GM23338 (cell line): ENCODE data around the gene NFIB. TPM values are rescaled to one million over a fixed set of nuclear protein-coding genes. Genes with fewer than 3 reads are reported as not detected.

Experiments
- ATAC-seq: fragments of 200-7000 bp; cut with Tn5 transposase; 3 replicates; pipeline ENCODE4 v1.9.1; 2020
- DNase-seq: peaks from one replicate; pipeline ENCODE4 v3.0.0-alpha.2; 2015; ENCODE audit warnings: low spot score
- H2AFZ ChIP-seq: fragments of 200-600 bp; sonication (generic); 2 replicates; pipeline ENCODE4 v1.8.0; 2016; ENCODE audit warnings: antibody characterized with exemption, mild to moderate bottlenecking, moderate library complexity
- H3F3A ChIP-seq: fragments of 200-600 bp; sonication (generic); replicated peaks from 2 replicates; pipeline ENCODE4 v1.8.0; 2017; ENCODE audit warnings: antibody characterized with exemption, mixed run types, low read depth
- H3K27ac ChIP-seq: fragments of 200-600 bp; sonication (generic); 2 replicates; pipeline ENCODE4 v1.6.1; 2016; ENCODE audit warnings: low read depth
- H3K27me3 ChIP-seq: fragments of 200-600 bp; sonication (generic); 2 replicates; pipeline ENCODE4 v1.8.0; 2016; ENCODE audit warnings: mild to moderate bottlenecking, mixed run types, moderate library complexity; ENCODE audit not compliant: insufficient read depth
- H3K36me3 ChIP-seq: fragments of 200-600 bp; sonication (generic); 2 replicates; pipeline ENCODE4 v1.8.0; 2016; ENCODE audit warnings: mild to moderate bottlenecking; ENCODE audit not compliant: insufficient read depth
- H3K4me1 ChIP-seq: fragments of 200-600 bp; sonication (generic); 2 replicates; pipeline ENCODE4 v1.8.0; 2016; ENCODE audit warnings: mild to moderate bottlenecking, moderate library complexity; ENCODE audit not compliant: insufficient read depth
- H3K4me2 ChIP-seq: fragments of 200-600 bp; sonication (generic); 2 replicates; pipeline ENCODE4 v1.7.1; 2017; ENCODE audit warnings: mixed run types
- H3K4me3 ChIP-seq: fragments of 200-600 bp; sonication (generic); 2 replicates; pipeline ENCODE4 v1.6.1; 2016; ENCODE audit warnings: mixed run types
- H3K79me2 ChIP-seq: fragments of 200-600 bp; sonication (generic); replicated peaks from 2 replicates; pipeline ENCODE4 v1.8.0; 2017; ENCODE audit warnings: mild to moderate bottlenecking; ENCODE audit not compliant: insufficient read depth
- H3K9me2 ChIP-seq: fragments of 200-600 bp; sonication (generic); 2 replicates; pipeline ENCODE4 v1.8.0; 2017; ENCODE audit not compliant: insufficient read depth
- H4K20me1 ChIP-seq: fragments of 200-600 bp; sonication (generic); replicated peaks from 2 replicates; pipeline ENCODE4 v1.8.0; 2017; ENCODE audit warnings: mild to moderate bottlenecking; ENCODE audit not compliant: insufficient read depth
- H3K27ac Mint-ChIP-seq: 2 replicates; pipeline ENCODE4 v1.8.0; 2020; ENCODE audit warnings: inconsistent platforms, mild to moderate bottlenecking, moderate library complexity, mixed read lengths
- H3K27me3 Mint-ChIP-seq: 3 replicates; pipeline ENCODE4 v1.8.0; 2022; ENCODE audit warnings: low read depth, mild to moderate bottlenecking, moderate library complexity, mixed read lengths, inconsistent platforms; ENCODE audit not compliant: insufficient read depth, poor library complexity
- H3K36me3 Mint-ChIP-seq: 3 replicates; pipeline ENCODE4 v1.8.0; 2021; ENCODE audit warnings: low read depth, mild to moderate bottlenecking, inconsistent platforms, moderate library complexity, mixed read lengths
- H3K4me1 Mint-ChIP-seq: 3 replicates; pipeline ENCODE4 v1.8.0; 2020; ENCODE audit warnings: mild to moderate bottlenecking, inconsistent platforms, mixed read lengths
- H3K4me3 Mint-ChIP-seq: 3 replicates; pipeline ENCODE4 v1.8.0; 2021; ENCODE audit warnings: moderate library complexity, mild to moderate bottlenecking, inconsistent platforms, mixed read lengths
- H3K9me3 Mint-ChIP-seq: 3 replicates; pipeline ENCODE4 v1.8.0; 2020; ENCODE audit warnings: moderate library complexity, mild to moderate bottlenecking, inconsistent platforms, mixed read lengths
- CREB1 ChIP-seq: fragments of 250-450 bp; sonication (Bioruptor Pico); IDR thresholded peaks from 2 replicates; pipeline ENCODE4 v1.5.0; 2020; ENCODE audit warnings: low read depth, mild to moderate bottlenecking, moderate library complexity
- EZH2 ChIP-seq: fragments of 200-600 bp; sonication (generic); IDR thresholded peaks from one replicate; pipeline ENCODE4 v1.8.0; 2017; ENCODE audit warnings: antibody characterized with exemption, mild to moderate bottlenecking, low read depth; ENCODE audit not compliant: unreplicated experiment
- EZH2phosphoT487 ChIP-seq: fragments of 200-600 bp; sonication (generic); IDR thresholded peaks from one replicate; pipeline ENCODE4 v1.8.1; 2018; ENCODE audit warnings: antibody characterized with exemption; ENCODE audit not compliant: unreplicated experiment
- JUNB ChIP-seq: IDR thresholded peaks from one replicate; pipeline ENCODE4 v1.6.1; 2016; ENCODE audit warnings: antibody characterized with exemption; ENCODE audit not compliant: unreplicated experiment
- NANOG ChIP-seq: IDR thresholded peaks from 2 replicates; pipeline ENCODE4 v1.6.1; 2016; ENCODE audit warnings: antibody characterized with exemption, borderline replicate concordance
- POLR2AphosphoS5 ChIP-seq: IDR thresholded peaks from 2 replicates; pipeline ENCODE4 v1.6.1; 2016; ENCODE audit warnings: antibody characterized with exemption, low read depth
- STAT1 ChIP-seq: IDR thresholded peaks from one replicate; pipeline ENCODE4 v1.6.1; 2016; ENCODE audit warnings: antibody characterized with exemption; ENCODE audit not compliant: unreplicated experiment
- ZNF114 ChIP-seq: fragments of 250-450 bp; sonication (Bioruptor Pico); IDR thresholded peaks from 2 replicates; pipeline ENCODE4 v1.5.0; 2020; ENCODE audit warnings: mild to moderate bottlenecking, moderate library complexity
- ZNF331 ChIP-seq: fragments of 250-450 bp; sonication (Bioruptor Pico); IDR thresholded peaks from 2 replicates; pipeline ENCODE4 v1.5.0; 2020; ENCODE audit warnings: low read depth, mild to moderate bottlenecking, moderate library complexity
- polyA plus RNA-seq: library from polyadenylated mRNA; unstranded; fragments of >200 nt; fragmentation: Nextera tagmentation; extraction: Ambion mirVana; gene quantifications from 2 replicates; pipeline ENCODE4 v1.2.1, GENCODE V29; 2016
- total RNA-seq: library from RNA; depleted of rRNA; stranded (reverse); fragments of >200 nt; shearing (Covaris generic); gene quantifications from 2 replicates; pipeline ENCODE4 v1.2.3, GENCODE V29; 2014
- TF ChIP-seq, protein P1 (sequence below), 2 experiments: fragments of 200-600 bp in 1 of 2; sonication (generic) in 1 of 2; conservative IDR thresholded peaks; 2 replicates each; pipeline versions ENCODE4 v1.5.1 to v1.6.1; 2016 to 2017; ENCODE audit warnings: antibody characterized with exemption in 2 of 2, low read depth in 2 of 2, mild to moderate bottlenecking in 2 of 2, moderate library complexity in 1 of 2
- TF ChIP-seq, protein P2 (sequence below): fragments of 250-450 bp; sonication (Bioruptor Pico); IDR thresholded peaks from 2 replicates; pipeline ENCODE4 v1.5.0; 2020; ENCODE audit warnings: mild to moderate bottlenecking, moderate library complexity
- TF ChIP-seq, protein P3 (sequence below): IDR thresholded peaks from 2 replicates; pipeline ENCODE4 v1.6.1; 2016; ENCODE audit warnings: antibody characterized with exemption
- TF ChIP-seq, protein P4 (sequence below): IDR thresholded peaks from one replicate; pipeline ENCODE4 v1.6.1; 2018; ENCODE audit warnings: antibody characterized with exemption; ENCODE audit not compliant: unreplicated experiment

NFIB gene
- total and polyA plus RNA-seq, 2 experiments from 2014 or later, result 3.9 to 4.7 TPM

- no peak for TF ChIP-seq STAT1
- no peak for TF ChIP-seq EZH2
- no peak for TF ChIP-seq CREB1
- TF ChIP-seq, protein P1, sequence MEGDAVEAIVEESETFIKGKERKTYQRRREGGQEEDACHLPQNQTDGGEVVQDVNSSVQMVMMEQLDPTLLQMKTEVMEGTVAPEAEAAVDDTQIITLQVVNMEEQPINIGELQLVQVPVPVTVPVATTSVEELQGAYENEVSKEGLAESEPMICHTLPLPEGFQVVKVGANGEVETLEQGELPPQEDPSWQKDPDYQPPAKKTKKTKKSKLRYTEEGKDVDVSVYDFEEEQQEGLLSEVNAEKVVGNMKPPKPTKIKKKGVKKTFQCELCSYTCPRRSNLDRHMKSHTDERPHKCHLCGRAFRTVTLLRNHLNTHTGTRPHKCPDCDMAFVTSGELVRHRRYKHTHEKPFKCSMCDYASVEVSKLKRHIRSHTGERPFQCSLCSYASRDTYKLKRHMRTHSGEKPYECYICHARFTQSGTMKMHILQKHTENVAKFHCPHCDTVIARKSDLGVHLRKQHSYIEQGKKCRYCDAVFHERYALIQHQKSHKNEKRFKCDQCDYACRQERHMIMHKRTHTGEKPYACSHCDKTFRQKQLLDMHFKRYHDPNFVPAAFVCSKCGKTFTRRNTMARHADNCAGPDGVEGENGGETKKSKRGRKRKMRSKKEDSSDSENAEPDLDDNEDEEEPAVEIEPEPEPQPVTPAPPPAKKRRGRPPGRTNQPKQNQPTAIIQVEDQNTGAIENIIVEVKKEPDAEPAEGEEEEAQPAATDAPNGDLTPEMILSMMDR (conservative IDR thresholded peaks at IDR 0.05; ENCODE audit: low read depth in 2 of 2), result no peak
- TF ChIP-seq, protein P2, sequence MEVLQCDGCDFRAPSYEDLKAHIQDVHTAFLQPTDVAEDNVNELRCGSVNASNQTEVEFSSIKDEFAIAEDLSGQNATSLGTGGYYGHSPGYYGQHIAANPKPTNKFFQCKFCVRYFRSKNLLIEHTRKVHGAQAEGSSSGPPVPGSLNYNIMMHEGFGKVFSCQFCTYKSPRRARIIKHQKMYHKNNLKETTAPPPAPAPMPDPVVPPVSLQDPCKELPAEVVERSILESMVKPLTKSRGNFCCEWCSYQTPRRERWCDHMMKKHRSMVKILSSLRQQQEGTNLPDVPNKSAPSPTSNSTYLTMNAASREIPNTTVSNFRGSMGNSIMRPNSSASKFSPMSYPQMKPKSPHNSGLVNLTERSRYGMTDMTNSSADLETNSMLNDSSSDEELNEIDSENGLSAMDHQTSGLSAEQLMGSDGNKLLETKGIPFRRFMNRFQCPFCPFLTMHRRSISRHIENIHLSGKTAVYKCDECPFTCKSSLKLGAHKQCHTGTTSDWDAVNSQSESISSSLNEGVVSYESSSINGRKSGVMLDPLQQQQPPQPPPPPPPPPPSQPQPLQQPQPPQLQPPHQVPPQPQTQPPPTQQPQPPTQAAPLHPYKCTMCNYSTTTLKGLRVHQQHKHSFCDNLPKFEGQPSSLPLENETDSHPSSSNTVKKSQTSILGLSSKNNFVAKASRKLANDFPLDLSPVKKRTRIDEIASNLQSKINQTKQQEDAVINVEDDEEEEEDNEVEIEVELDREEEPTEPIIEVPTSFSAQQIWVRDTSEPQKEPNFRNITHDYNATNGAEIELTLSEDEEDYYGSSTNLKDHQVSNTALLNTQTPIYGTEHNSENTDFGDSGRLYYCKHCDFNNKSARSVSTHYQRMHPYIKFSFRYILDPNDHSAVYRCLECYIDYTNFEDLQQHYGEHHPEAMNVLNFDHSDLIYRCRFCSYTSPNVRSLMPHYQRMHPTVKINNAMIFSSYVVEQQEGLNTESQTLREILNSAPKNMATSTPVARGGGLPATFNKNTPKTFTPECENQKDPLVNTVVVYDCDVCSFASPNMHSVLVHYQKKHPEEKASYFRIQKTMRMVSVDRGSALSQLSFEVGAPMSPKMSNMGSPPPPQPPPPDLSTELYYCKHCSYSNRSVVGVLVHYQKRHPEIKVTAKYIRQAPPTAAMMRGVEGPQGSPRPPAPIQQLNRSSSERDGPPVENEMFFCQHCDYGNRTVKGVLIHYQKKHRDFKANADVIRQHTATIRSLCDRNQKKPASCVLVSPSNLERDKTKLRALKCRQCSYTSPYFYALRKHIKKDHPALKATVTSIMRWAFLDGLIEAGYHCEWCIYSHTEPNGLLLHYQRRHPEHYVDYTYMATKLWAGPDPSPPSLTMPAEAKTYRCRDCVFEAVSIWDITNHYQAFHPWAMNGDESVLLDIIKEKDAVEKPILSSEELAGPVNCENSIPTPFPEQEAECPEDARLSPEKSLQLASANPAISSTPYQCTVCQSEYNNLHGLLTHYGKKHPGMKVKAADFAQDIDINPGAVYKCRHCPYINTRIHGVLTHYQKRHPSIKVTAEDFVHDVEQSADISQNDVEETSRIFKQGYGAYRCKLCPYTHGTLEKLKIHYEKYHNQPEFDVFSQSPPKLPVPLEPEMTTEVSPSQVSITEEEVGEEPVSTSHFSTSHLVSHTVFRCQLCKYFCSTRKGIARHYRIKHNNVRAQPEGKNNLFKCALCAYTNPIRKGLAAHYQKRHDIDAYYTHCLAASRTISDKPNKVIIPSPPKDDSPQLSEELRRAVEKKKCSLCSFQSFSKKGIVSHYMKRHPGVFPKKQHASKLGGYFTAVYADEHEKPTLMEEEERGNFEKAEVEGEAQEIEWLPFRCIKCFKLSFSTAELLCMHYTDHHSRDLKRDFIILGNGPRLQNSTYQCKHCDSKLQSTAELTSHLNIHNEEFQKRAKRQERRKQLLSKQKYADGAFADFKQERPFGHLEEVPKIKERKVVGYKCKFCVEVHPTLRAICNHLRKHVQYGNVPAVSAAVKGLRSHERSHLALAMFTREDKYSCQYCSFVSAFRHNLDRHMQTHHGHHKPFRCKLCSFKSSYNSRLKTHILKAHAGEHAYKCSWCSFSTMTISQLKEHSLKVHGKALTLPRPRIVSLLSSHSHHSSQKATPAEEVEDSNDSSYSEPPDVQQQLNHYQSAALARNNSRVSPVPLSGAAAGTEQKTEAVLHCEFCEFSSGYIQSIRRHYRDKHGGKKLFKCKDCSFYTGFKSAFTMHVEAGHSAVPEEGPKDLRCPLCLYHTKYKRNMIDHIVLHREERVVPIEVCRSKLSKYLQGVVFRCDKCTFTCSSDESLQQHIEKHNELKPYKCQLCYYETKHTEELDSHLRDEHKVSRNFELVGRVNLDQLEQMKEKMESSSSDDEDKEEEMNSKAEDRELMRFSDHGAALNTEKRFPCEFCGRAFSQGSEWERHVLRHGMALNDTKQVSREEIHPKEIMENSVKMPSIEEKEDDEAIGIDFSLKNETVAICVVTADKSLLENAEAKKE (CRISPR knock-in tag), result no peak
- no peak for TF ChIP-seq NANOG
- TF ChIP-seq JUNB, result no peak
- no peak for TF ChIP-seq POLR2AphosphoS5
- no peak for TF ChIP-seq ZNF331
- TF ChIP-seq, protein P3, sequence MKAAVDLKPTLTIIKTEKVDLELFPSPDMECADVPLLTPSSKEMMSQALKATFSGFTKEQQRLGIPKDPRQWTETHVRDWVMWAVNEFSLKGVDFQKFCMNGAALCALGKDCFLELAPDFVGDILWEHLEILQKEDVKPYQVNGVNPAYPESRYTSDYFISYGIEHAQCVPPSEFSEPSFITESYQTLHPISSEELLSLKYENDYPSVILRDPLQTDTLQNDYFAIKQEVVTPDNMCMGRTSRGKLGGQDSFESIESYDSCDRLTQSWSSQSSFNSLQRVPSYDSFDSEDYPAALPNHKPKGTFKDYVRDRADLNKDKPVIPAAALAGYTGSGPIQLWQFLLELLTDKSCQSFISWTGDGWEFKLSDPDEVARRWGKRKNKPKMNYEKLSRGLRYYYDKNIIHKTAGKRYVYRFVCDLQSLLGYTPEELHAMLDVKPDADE, result no peak
- TF ChIP-seq, protein P4, sequence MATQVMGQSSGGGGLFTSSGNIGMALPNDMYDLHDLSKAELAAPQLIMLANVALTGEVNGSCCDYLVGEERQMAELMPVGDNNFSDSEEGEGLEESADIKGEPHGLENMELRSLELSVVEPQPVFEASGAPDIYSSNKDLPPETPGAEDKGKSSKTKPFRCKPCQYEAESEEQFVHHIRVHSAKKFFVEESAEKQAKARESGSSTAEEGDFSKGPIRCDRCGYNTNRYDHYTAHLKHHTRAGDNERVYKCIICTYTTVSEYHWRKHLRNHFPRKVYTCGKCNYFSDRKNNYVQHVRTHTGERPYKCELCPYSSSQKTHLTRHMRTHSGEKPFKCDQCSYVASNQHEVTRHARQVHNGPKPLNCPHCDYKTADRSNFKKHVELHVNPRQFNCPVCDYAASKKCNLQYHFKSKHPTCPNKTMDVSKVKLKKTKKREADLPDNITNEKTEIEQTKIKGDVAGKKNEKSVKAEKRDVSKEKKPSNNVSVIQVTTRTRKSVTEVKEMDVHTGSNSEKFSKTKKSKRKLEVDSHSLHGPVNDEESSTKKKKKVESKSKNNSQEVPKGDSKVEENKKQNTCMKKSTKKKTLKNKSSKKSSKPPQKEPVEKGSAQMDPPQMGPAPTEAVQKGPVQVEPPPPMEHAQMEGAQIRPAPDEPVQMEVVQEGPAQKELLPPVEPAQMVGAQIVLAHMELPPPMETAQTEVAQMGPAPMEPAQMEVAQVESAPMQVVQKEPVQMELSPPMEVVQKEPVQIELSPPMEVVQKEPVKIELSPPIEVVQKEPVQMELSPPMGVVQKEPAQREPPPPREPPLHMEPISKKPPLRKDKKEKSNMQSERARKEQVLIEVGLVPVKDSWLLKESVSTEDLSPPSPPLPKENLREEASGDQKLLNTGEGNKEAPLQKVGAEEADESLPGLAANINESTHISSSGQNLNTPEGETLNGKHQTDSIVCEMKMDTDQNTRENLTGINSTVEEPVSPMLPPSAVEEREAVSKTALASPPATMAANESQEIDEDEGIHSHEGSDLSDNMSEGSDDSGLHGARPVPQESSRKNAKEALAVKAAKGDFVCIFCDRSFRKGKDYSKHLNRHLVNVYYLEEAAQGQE, result no peak
- no peak for TF ChIP-seq EZH2phosphoT487
- TF ChIP-seq ZNF114 (CRISPR knock-in tag), result no peak
- H3K36me3 Mint-ChIP-seq, result 0 out of 3 replicates have a peak, but pooled peaks cover 4% of the 10 kb centered on the region
- ATAC-seq (no peak), DNase-seq (no peak)
- H3K36me3 ChIP-seq, result no peaks in the 10 kb centered on the region
- no peaks in the 10 kb centered on the region for H3K27me3 ChIP-seq
- no peaks in the 10 kb centered on the region for H3K79me2 ChIP-seq
- no peak overlapping the region for H3K4me3 ChIP-seq
- no peak overlapping the region for H3K4me2 ChIP-seq
- no peak overlapping the region for H2AFZ ChIP-seq
- no peaks in the 10 kb centered on the region for H3F3A ChIP-seq
- peaks cover 2% of the 10 kb centered on the region for H3K27me3 Mint-ChIP-seq
- H3K4me1 ChIP-seq, result no peaks in the 10 kb centered on the region
- H3K27ac Mint-ChIP-seq, result no peak overlapping the region
- H3K4me1 Mint-ChIP-seq, result no peaks in the 10 kb centered on the region
- no peaks in the 10 kb centered on the region for H3K9me3 Mint-ChIP-seq
- H4K20me1 ChIP-seq, result no peaks in the 10 kb centered on the region
- no peak overlapping the region for H3K27ac ChIP-seq
- H3K9me2 ChIP-seq, result no peaks in the 10 kb centered on the region
- no peak overlapping the region for H3K4me3 Mint-ChIP-seq
Measured at GRCh38 chr9:14179449-14179848, 134.5 kb downstream of the NFIB start.
